NCI-H1436 treated with DMSO at 0.1 percent for 48 hours (cell line): ENCODE measurements around the gene TRPM7.

Experiments
- DNase-seq: peaks from one replicate; lab custom pipeline; 2025; lab: John Stamatoyannopoulos, UW

Gene TRPM7

GRCh38 chr15:50562735-50563640 is 123.6 kb downstream of the TRPM7 start:
- DNase-seq, result no peak

- DNase-seq, result no peak
Observed at GRCh38 chr15:50558012-50558411, 128.6 kb downstream of the TRPM7 start.

- no peak for DNase-seq
Observed at GRCh38 chr15:50556642-50557371, 129.8 kb downstream of the TRPM7 start.

- DNase-seq, result no peak
Observed at GRCh38 chr15:50552238-50552637, 134.4 kb downstream of the TRPM7 start.

GRCh38 chr15:50549326-50549725 is 137.3 kb downstream of the TRPM7 start:
- no peak for DNase-seq

- DNase-seq, result no peak
Observed at GRCh38 chr15:50546566-50546965, 140.0 kb downstream of the TRPM7 start, which contains the start of gene USP50. USP50 (minus strand) TSS chr15:50546666; CDS start chr15:50546525, 141 bp downstream.

- DNase-seq, result no peak
Observed at GRCh38 chr15:50544368-50544767, 142.2 kb downstream of the TRPM7 start.

GRCh38 chr15:50543556-50543955 is 143.0 kb downstream of the TRPM7 start:
- no peak for DNase-seq

GRCh38 chr15:50542887-50543210 is 143.7 kb downstream of the TRPM7 start:
- no peak for DNase-seq

GRCh38 chr15:50531766-50532165 is 154.8 kb downstream of the TRPM7 start:
- DNase-seq, result no peak

GRCh38 chr15:50531163-50531562 is 155.4 kb downstream of the TRPM7 start:
- no peak for DNase-seq

- DNase-seq, result no peak
Observed at GRCh38 chr15:50523851-50524251, 162.7 kb downstream of the TRPM7 start.

GRCh38 chr15:50519740-50520425 is 166.7 kb downstream of the TRPM7 start:
- no peak for DNase-seq

- no peak for DNase-seq
Observed at GRCh38 chr15:50513001-50513400, 173.6 kb downstream of the TRPM7 start.
